A549 (cell line): ENCODE results near the gene ADARB2. TPM values are rescaled to one million over a fixed set of nuclear protein-coding genes. Genes with fewer than 3 reads are reported as not detected.

Source experiments
- ATAC-seq, 2 experiments: fragments of 200-7000 bp in 1 of 2; fragments of >200 bp in 1 of 2; cut with Nextera tagmentation in 1 of 2; cut with Tn5 transposase in 1 of 2; 3 replicates each; pipeline versions ENCODE4 v1.8.0 to v1.9.1; 2018 to 2020; ENCODE audit warnings: mild to moderate bottlenecking in 1 of 2, moderate library complexity in 1 of 2
- CTCF ChIA-PET: fragments of 300-600 bp; sonication (Branson Sonifier 250); formaldehyde crosslinking; extraction: SDS; loops from one replicate; lab custom pipeline; 2021; ENCODE audit warnings: antibody characterized with exemption, inconsistent platforms; lab: Yijun Ruan, JAX
- POLR2A ChIA-PET: fragments of 350-600 bp; formaldehyde crosslinking; extraction: SDS; loops from one replicate; lab custom pipeline; 2021; ENCODE audit warnings: antibody characterized with exemption, inconsistent platforms; lab: Yijun Ruan, JAX
- DNase-seq, 2 experiments: peaks; one replicate each; pipeline versions ENCODE4 v3.0.0 to v3.0.0-alpha.2; 2011 to 2016; ENCODE audit warnings: low read depth in 1 of 2, low spot score in 1 of 2
- FAIRE-seq: peaks from 2 replicates; lab custom pipeline; 2011; peaks lifted over from hg19 to GRCh38; lab: Jason Lieb, UNC
- H3K27ac ChIP-seq, 2 experiments: fragments of >200 bp; sonication (Bioruptor Twin); formaldehyde crosslinking; 3 replicates each; pipeline ENCODE4 v1.5.1; 2016 to 2017
- H3K4me1 ChIP-seq: fragments of >200 bp; sonication (Bioruptor Twin); formaldehyde crosslinking; 3 replicates; pipeline ENCODE4 v1.6.1; 2016
- H3K4me2 ChIP-seq: fragments of >200 bp; sonication (Bioruptor Twin); formaldehyde crosslinking; 3 replicates; pipeline ENCODE4 v1.6.1; 2016
- H3K4me3 ChIP-seq: fragments of >200 bp; sonication (Bioruptor Twin); formaldehyde crosslinking; 3 replicates; pipeline ENCODE4 v1.5.1; 2016
- H3K9me3 ChIP-seq: fragments of >200 bp; sonication (Bioruptor Twin); formaldehyde crosslinking; 3 replicates; pipeline ENCODE4 v1.6.1; 2016
- BCL3 ChIP-seq: fragments of >200 bp; sonication (Bioruptor Twin); formaldehyde crosslinking; IDR thresholded peaks from 3 replicates; pipeline ENCODE4 v1.6.1; 2016
- CBX2 ChIP-seq: fragments of 200-600 bp; sonication (generic); IDR thresholded peaks from 2 replicates; pipeline ENCODE4 v1.6.1; 2016; ENCODE audit warnings: low read depth, mild to moderate bottlenecking, borderline replicate concordance
- CEBPB ChIP-seq, 2 experiments: fragments of >200 bp in 1 of 2; sonication (Bioruptor Twin) in 1 of 2; formaldehyde crosslinking in 1 of 2; IDR thresholded peaks; 2 replicates each; pipeline ENCODE4 v1.6.1; 2012 to 2016
- CHD2 ChIP-seq: fragments of 150-350 bp; IDR thresholded peaks from 2 replicates; pipeline ENCODE4 v1.6.1; 2014; ENCODE audit warnings: low read length; ENCODE audit not compliant: partially characterized antibody
- EHF ChIP-seq: fragments of 250-450 bp; sonication (Bioruptor Pico); IDR thresholded peaks from 2 replicates; pipeline ENCODE4 v1.5.0; 2020; ENCODE audit warnings: mild to moderate bottlenecking
- ELK1 ChIP-seq: fragments of 150-350 bp; IDR thresholded peaks from 2 replicates; pipeline ENCODE4 v1.6.1; 2014; ENCODE audit warnings: low read depth, mild to moderate bottlenecking, low read length
- FOSB ChIP-seq: fragments of 250-450 bp; sonication (Bioruptor Pico); IDR thresholded peaks from 2 replicates; pipeline ENCODE4 v1.5.0; 2020; ENCODE audit warnings: mild to moderate bottlenecking, moderate library complexity
- GATA3 ChIP-seq: IDR thresholded peaks from 2 replicates; pipeline ENCODE4 v1.6.1; 2012; ENCODE audit warnings: borderline replicate concordance
- HES2 ChIP-seq: fragments of >200 bp; sonication (Bioruptor Twin); formaldehyde crosslinking; IDR thresholded peaks from 2 replicates; pipeline ENCODE4 v1.6.1; 2016
- HEYL ChIP-seq: fragments of 250-450 bp; sonication (Bioruptor Pico); IDR thresholded peaks from 2 replicates; pipeline ENCODE4 v1.8.0; 2021; ENCODE audit warnings: mild to moderate bottlenecking, moderate library complexity
- HOXA7 ChIP-seq: fragments of 250-450 bp; sonication (Bioruptor Pico); IDR thresholded peaks from 2 replicates; pipeline ENCODE4 v1.5.0; 2020; ENCODE audit warnings: mild to moderate bottlenecking, moderate library complexity
- HOXB5 ChIP-seq: fragments of 250-450 bp; sonication (Bioruptor Pico); IDR thresholded peaks from 2 replicates; pipeline ENCODE4 v1.5.0; 2020; ENCODE audit warnings: mild to moderate bottlenecking, moderate library complexity
- JUNB ChIP-seq: fragments of >200 bp; sonication (Bioruptor Twin); formaldehyde crosslinking; IDR thresholded peaks from 2 replicates; pipeline ENCODE4 v1.6.1; 2016
- KDM1A ChIP-seq: fragments of 200-600 bp; sonication (generic); IDR thresholded peaks from 2 replicates; pipeline ENCODE4 v1.6.1; 2016; ENCODE audit warnings: low read depth, mild to moderate bottlenecking
- MAX ChIP-seq: IDR thresholded peaks from 2 replicates; pipeline ENCODE4 v1.6.1; 2012
- NFE2L2 ChIP-seq: fragments of 150-350 bp; conservative IDR thresholded peaks from 2 replicates; pipeline ENCODE4 v1.6.1; 2014; ENCODE audit warnings: low read length
- NR3C1 ChIP-seq: fragments of >200 bp; sonication (Bioruptor Twin); formaldehyde crosslinking; IDR thresholded peaks from 3 replicates; pipeline ENCODE4 v1.6.1; 2017
- PHF8 ChIP-seq: fragments of 200-600 bp; sonication (generic); IDR thresholded peaks from 2 replicates; pipeline ENCODE4 v1.6.1; 2016; ENCODE audit warnings: low read depth, mild to moderate bottlenecking, antibody characterized with exemption, moderate library complexity, borderline replicate concordance
- POLR2A ChIP-seq: IDR thresholded peaks from 2 replicates; pipeline ENCODE4 v1.6.1; 2012; ENCODE audit warnings: mild to moderate bottlenecking, low read length
- RARB ChIP-seq: fragments of 250-450 bp; sonication (Bioruptor Pico); IDR thresholded peaks from 2 replicates; pipeline ENCODE4 v1.8.0; 2021; ENCODE audit warnings: mild to moderate bottlenecking, moderate library complexity
- RNF2 ChIP-seq: fragments of 200-600 bp; sonication (generic); IDR thresholded peaks from 2 replicates; pipeline ENCODE4 v1.6.1; 2016; ENCODE audit warnings: low read depth, mild to moderate bottlenecking, antibody characterized with exemption, moderate library complexity, borderline replicate concordance
- TFCP2L1 ChIP-seq: fragments of 250-450 bp; sonication (Bioruptor Pico); IDR thresholded peaks from 2 replicates; pipeline ENCODE4 v1.5.0; 2021; ENCODE audit warnings: mild to moderate bottlenecking
- TP53 ChIP-seq: fragments of 250-450 bp; sonication (Bioruptor Pico); IDR thresholded peaks from 2 replicates; pipeline ENCODE4 v1.5.0; 2021; ENCODE audit warnings: mild to moderate bottlenecking, moderate library complexity
- ZNF302 ChIP-seq: fragments of 250-450 bp; sonication (Bioruptor Pico); IDR thresholded peaks from 2 replicates; pipeline ENCODE4 v1.9.0; 2021; ENCODE audit warnings: inconsistent platforms, mild to moderate bottlenecking, moderate library complexity
- WGBS: methylation state at CpG from one replicate; pipeline ENCODE4 v1.1.6; 2017; ENCODE audit errors: missing lambda C conversion rate; 5-methylcytosine and 5-hydroxymethylcytosine counted together
- polyA plus RNA-seq, 4 experiments: library from polyadenylated mRNA; depleted of rRNA in 3 of 4; stranded (reverse); fragments of >200 nt; fragmentation: RNase III in 1 of 4; extraction: RNeasy Plus Mini Kit Qiagen cat#74134 plus additional on column Dnase treatment in 1 of 4; gene quantifications; 2 replicates in 3 of 4; 3 replicates in 1 of 4; pipeline ENCODE4 v1.2.3, GENCODE V29; 2011 to 2017

The ADARB2 gene
- polyA plus RNA-seq, 2 of the 4 experiments (the other 2 are of a cell fraction), result not detected

- CTCF ChIA-PET, result no interaction called here
- DNase-seq, result no peak
- no peak for FAIRE-seq
- WGBS, result 8% methylated on average over 10 of the region's 10 CpGs
- H3K9me3 ChIP-seq, result no peaks in the 10 kb centered on the region
- TF ChIP-seq RARB (CRISPR knock-in tag), result no peak
- no peak for TF ChIP-seq CHD2
- H3K4me3 ChIP-seq, result no peak overlapping the region
- no peak overlapping the region for H3K27ac ChIP-seq
- no peak overlapping the region for H3K4me2 ChIP-seq
- 0 out of 3 replicates have a peak, but pooled peaks cover 7% of the 10 kb centered on the region for H3K4me1 ChIP-seq
- ATAC-seq, result no peak
- POLR2A ChIA-PET, result no interaction called here
Observed at GRCh38 chr10:1468811-1469210, 268.5 kb downstream of the ADARB2 start.

- Histone ChIP-seq H3K4me3 (no peak overlapping the region), H3K9me3 (no peaks in the 10 kb centered on the region), H3K27ac (no peak overlapping the region), H3K4me2 (no peak overlapping the region), H3K4me1 (0 out of 3 replicates have a peak, but pooled peaks cover 7% of the 10 kb centered on the region)
- no peak for TF ChIP-seq HES2
- no peak for TF ChIP-seq TP53
- no peak for TF ChIP-seq PHF8
- TF ChIP-seq EHF (CRISPR knock-in tag), result no peak
- TF ChIP-seq KDM1A, result no peak
- TF ChIP-seq NR3C1, result no peak
- no peak for TF ChIP-seq BCL3
- no peak for TF ChIP-seq JUNB
- no peak for TF ChIP-seq TFCP2L1 (CRISPR knock-in tag)
- no peak for TF ChIP-seq GATA3
- TF ChIP-seq FOSB (CRISPR knock-in tag), result no peak
- TF ChIP-seq MAX, result no peak
- no peak for TF ChIP-seq HOXB5 (CRISPR knock-in tag)
- no peak for TF ChIP-seq CEBPB (IDR thresholded peaks at IDR 0.05)
- FAIRE-seq (no peak), ATAC-seq (no peak), DNase-seq (no peak)
- CTCF ChIA-PET, result interaction anchor here (1.5 kb wide), 1 partner anchor 41 kb away, joined by 3 read pairs; no protein-coding TSS in a partner anchor
- POLR2A ChIA-PET, result no interaction called here
- 35% methylated on average over 22 of the region's 23 CpGs for WGBS
Observed at GRCh38 chr10:1467334-1468076, 269.8 kb downstream of the ADARB2 start.

GRCh38 chr10:1465993-1466764 lies 271.1 kb downstream of the ADARB2 start:
- ChIA-PET CTCF (interaction anchor here (0.6 kb wide), 1 partner anchor 271 kb away, joined by 3 read pairs; no protein-coding TSS in a partner anchor), POLR2A (no interaction called here)
- Histone ChIP-seq H3K9me3 (no peaks in the 10 kb centered on the region), H3K27ac (no peak overlapping the region), H3K4me3 (0 out of 3 replicates have a peak overlapping the region, but pooled peaks have one; percentile 3), H3K4me1 (0 out of 3 replicates have a peak, but pooled peaks cover 7% of the 10 kb centered on the region), H3K4me2 (peak overlapping the region; percentile 61)
- WGBS, result 29% methylated on average over 18 of the region's 19 CpGs
- DNase-seq, result no peak
- TF ChIP-seq NR3C1, result no peak
- no peak for TF ChIP-seq NFE2L2
- no peak for TF ChIP-seq POLR2A
- no peak for TF ChIP-seq ZNF302 (CRISPR knock-in tag)
- no peak for TF ChIP-seq RNF2
- TF ChIP-seq HOXA7, result no peak
- no peak for TF ChIP-seq CBX2
- TF ChIP-seq ELK1, result no peak
- no peak for TF ChIP-seq HOXB5 (CRISPR knock-in tag)
- no peak for TF ChIP-seq HEYL (CRISPR knock-in tag)
- ATAC-seq, result peak; percentile 9 to 53; a peak in 4 of 6 replicates
- FAIRE-seq, result no peak
